Sigmoid colon (tissue), 4 donors: ENCODE data around the gene NCR2.

Source experiments
- CTCF ChIP-seq, 4 experiments: fragments of 450-650 bp in 3 of 4; fragments of 200-600 bp in 1 of 4; IDR thresholded peaks; one replicate each; pipeline ENCODE4 v1.5.1; 2016 to 2019; ENCODE audit warnings: antibody characterized with exemption in 4 of 4, mild to moderate bottlenecking in 3 of 4, moderate library complexity in 2 of 4
- EP300 ChIP-seq, 4 donors: sonication (generic); formaldehyde crosslinking; IDR thresholded peaks; one replicate each; pipeline ENCODE4 v1.6.1; 2017; ENCODE audit warnings: antibody characterized with exemption in 4 of 4
- POLR2A ChIP-seq, 2 donors: fragments of 450-650 bp; IDR thresholded peaks; one replicate each; pipeline ENCODE4 v1.6.1; 2016; ENCODE audit warnings: antibody characterized with exemption in 2 of 2, mild to moderate bottlenecking in 2 of 2, moderate library complexity in 2 of 2
- POLR2AphosphoS5 ChIP-seq, 4 donors: sonication (generic); formaldehyde crosslinking; IDR thresholded peaks; one replicate each; pipeline ENCODE4 v1.6.1; 2017; ENCODE audit warnings: antibody characterized with exemption in 4 of 4

- no peak for TF ChIP-seq POLR2A (IDR thresholded peaks at IDR 0.05)
- TF ChIP-seq POLR2AphosphoS5 (IDR thresholded peaks at IDR 0.05) = no peak
- no peak for TF ChIP-seq CTCF (IDR thresholded peaks at IDR 0.05)
- TF ChIP-seq EP300 (IDR thresholded peaks at IDR 0.05) = no peak
Observed at GRCh38 chr6:41315943-41316620, 19.3 kb upstream of the NCR2 start.
